Activated CD8-positive, alpha-beta T cell treated with anti-CD3 and anti-CD28 coated beads for 36 hours (primary cell): ENCODE measurements around the gene ZNF654. TPM values are rescaled to one million over a fixed set of nuclear protein-coding genes. Genes with fewer than 3 reads are reported as not detected.

Experiments used
- ATAC-seq: fragments of 200-7000 bp; cut with Tn5 transposase; one replicate; pipeline ENCODE4 v1.10.0; 2021; ENCODE audit warnings: mild to moderate bottlenecking, moderate library complexity
- CTCF ChIA-PET: fragments of 350-600 bp; sonication (Branson Sonifier 250); formaldehyde crosslinking; loops from one replicate; lab custom pipeline; 2021; ENCODE audit warnings: antibody characterized with exemption; lab: Charles Lee
- POLR2A ChIA-PET: fragments of 350-600 bp; sonication (Branson Sonifier 250); formaldehyde crosslinking; loops from one replicate; lab custom pipeline; 2021; ENCODE audit warnings: antibody characterized with exemption; lab: Charles Lee
- DNase-seq: peaks from one replicate; pipeline ENCODE4 v3.0.0-alpha.2; 2020
- H3K27ac Mint-ChIP-seq: one replicate; pipeline ENCODE4 v1.8.0; 2021; ENCODE audit warnings: mild to moderate bottlenecking, mixed read lengths
- H3K27me3 Mint-ChIP-seq: one replicate; pipeline ENCODE4 v1.8.0; 2021; ENCODE audit warnings: mixed read lengths
- H3K36me3 Mint-ChIP-seq: one replicate; pipeline ENCODE4 v1.8.0; 2021; ENCODE audit warnings: low read depth, mixed read lengths
- H3K4me1 Mint-ChIP-seq: one replicate; pipeline ENCODE4 v1.8.0; 2021; ENCODE audit warnings: low read depth, mixed read lengths
- H3K4me3 Mint-ChIP-seq: one replicate; pipeline ENCODE4 v1.8.0; 2021; ENCODE audit warnings: mild to moderate bottlenecking, moderate library complexity, mixed read lengths
- H3K9me3 Mint-ChIP-seq: one replicate; pipeline ENCODE4 v1.8.0; 2021; ENCODE audit warnings: mixed read lengths
- intact Hi-C: fragments of 100-400 bp; cut with micrococcal nuclease; formaldehyde crosslinking; loops from one replicate; pipeline ENCODE4 v1.10.0; 2022
- total RNA-seq, 2 experiments: library from RNA; stranded (reverse); gene quantifications; one replicate each; pipeline ENCODE4 v1.2.3, GENCODE V29; 2021
- TF ChIP-seq, protein P1 (sequence below): fragments of 200-600 bp; IDR thresholded peaks from one replicate; pipeline ENCODE4 v1.8.0; 2022; ENCODE audit warnings: antibody characterized with exemption, mild to moderate bottlenecking

The ZNF654 gene
- total RNA-seq, 2 experiments from 2014 or later, result 20.2 to 21.0 TPM

DNA sequence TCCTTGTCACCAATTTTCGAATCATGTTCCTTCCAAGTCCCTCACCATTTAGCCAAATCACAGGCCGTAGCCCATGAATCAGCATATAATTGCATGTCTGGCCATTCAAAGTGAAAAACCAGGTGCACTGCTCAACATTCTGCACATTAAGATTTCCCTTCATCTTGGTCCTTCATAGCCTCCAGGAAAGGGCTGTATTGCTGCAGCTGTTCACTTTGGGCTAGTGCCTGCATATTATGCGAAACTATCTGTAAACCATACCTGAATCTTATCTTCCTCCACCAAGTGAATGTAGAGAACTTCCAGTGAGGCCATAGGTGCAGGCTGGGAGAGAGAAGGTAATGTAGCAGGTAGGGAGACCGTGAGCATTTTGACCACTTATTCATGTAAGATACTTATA, 18.5 kb upstream of the ZNF654 start:
- ATAC-seq, result no peak
- H3K4me3 Mint-ChIP-seq, result no peak overlapping the region
- no peaks in the 10 kb centered on the region for H3K36me3 Mint-ChIP-seq
- H3K27ac Mint-ChIP-seq, result no peak overlapping the region
- DNase-seq, result no peak
- intact Hi-C loops, result no loop called here
- CTCF ChIA-PET, result no interaction called here
- H3K9me3 Mint-ChIP-seq, result no peaks in the 10 kb centered on the region
- TF ChIP-seq, protein P1, sequence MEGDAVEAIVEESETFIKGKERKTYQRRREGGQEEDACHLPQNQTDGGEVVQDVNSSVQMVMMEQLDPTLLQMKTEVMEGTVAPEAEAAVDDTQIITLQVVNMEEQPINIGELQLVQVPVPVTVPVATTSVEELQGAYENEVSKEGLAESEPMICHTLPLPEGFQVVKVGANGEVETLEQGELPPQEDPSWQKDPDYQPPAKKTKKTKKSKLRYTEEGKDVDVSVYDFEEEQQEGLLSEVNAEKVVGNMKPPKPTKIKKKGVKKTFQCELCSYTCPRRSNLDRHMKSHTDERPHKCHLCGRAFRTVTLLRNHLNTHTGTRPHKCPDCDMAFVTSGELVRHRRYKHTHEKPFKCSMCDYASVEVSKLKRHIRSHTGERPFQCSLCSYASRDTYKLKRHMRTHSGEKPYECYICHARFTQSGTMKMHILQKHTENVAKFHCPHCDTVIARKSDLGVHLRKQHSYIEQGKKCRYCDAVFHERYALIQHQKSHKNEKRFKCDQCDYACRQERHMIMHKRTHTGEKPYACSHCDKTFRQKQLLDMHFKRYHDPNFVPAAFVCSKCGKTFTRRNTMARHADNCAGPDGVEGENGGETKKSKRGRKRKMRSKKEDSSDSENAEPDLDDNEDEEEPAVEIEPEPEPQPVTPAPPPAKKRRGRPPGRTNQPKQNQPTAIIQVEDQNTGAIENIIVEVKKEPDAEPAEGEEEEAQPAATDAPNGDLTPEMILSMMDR, result no peak
- H3K4me1 Mint-ChIP-seq, result peaks cover 4% of the 10 kb centered on the region
- H3K27me3 Mint-ChIP-seq, result peaks cover 2% of the 10 kb centered on the region
- POLR2A ChIA-PET, result no interaction called here

DNA sequence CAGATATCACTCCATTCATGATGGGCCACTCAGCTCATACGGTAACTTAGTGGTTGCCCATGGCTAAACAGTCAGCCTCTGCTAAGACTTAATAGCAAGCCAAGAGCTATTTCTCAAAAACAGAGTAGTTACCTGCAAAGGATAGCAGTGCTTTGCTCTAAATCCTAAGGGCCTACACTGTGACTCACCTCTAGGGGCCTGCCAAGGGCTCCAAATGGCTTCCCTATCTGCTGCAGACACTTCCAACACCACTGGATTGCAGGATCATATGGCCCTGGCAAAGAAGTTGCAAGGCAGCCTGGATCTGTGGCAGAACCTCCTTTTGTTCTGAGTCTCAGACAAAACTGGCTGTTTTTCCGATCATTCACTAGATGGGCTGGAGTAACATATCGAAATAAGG, 18.1 kb upstream of the ZNF654 start:
- H3K27ac Mint-ChIP-seq, result no peak overlapping the region
- CTCF ChIA-PET, result no interaction called here
- H3K4me1 Mint-ChIP-seq, result peaks cover 4% of the 10 kb centered on the region
- no peak overlapping the region for H3K4me3 Mint-ChIP-seq
- H3K9me3 Mint-ChIP-seq, result no peaks in the 10 kb centered on the region
- H3K27me3 Mint-ChIP-seq, result peaks cover 2% of the 10 kb centered on the region
- DNase-seq (no peak), ATAC-seq (no peak)
- intact Hi-C loops, result no loop called here
- POLR2A ChIA-PET, result no interaction called here
- H3K36me3 Mint-ChIP-seq, result no peaks in the 10 kb centered on the region
- TF ChIP-seq, protein P1, result no peak

DNA sequence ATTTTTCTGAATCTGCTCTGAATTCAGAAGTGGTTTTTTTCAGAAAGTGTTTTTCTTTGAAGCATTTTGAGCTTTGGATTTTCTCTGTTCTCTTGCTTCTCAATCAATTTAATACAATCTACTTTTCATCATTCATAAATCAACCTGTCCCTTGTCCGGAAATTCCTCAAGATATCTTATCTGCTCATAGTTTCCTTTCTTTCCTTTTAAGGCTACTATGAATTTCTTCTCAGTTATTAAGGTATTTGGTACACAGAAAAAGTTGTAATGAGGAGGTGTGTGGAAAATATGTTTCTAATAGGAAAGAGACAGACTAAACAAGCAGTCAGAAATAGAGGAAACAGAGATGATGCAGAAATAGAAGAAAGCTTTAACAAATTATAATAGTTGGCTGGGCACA, 14.6 kb upstream of the ZNF654 start:
- H3K9me3 Mint-ChIP-seq, result no peaks in the 10 kb centered on the region
- POLR2A ChIA-PET, result no interaction called here
- ATAC-seq, result no peak
- peaks cover 7% of the 10 kb centered on the region for H3K4me1 Mint-ChIP-seq
- peak overlapping the region; percentile 32 for H3K27ac Mint-ChIP-seq
- TF ChIP-seq, protein P1, result no peak
- H3K36me3 Mint-ChIP-seq, result no peaks in the 10 kb centered on the region
- no peak for DNase-seq
- peaks cover 2% of the 10 kb centered on the region for H3K27me3 Mint-ChIP-seq
- CTCF ChIA-PET, result no interaction called here
- intact Hi-C loops, result no loop called here
- no peak overlapping the region for H3K4me3 Mint-ChIP-seq

DNA sequence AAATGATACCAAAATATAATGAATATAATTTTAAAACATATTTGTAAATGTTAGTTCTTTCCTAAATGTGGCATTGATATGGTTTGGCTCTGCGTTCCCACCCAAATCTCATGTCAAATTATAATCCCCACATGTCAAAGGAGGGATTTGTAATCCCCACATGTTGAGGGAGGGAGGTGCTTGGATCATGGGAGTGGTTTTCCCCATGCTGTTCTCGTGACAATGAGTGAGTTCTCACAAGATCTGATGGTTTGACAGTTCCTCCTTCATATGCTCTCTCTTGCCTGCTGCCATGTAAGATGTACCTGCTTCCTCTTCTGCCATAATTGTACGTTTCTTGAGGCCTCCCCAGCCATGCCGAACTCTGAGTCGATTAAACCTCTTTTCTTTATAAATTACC, 12.3 kb upstream of the ZNF654 start:
- peaks cover 2% of the 10 kb centered on the region for H3K27me3 Mint-ChIP-seq
- TF ChIP-seq, protein P1, result no peak
- no peak overlapping the region for H3K27ac Mint-ChIP-seq
- DNase-seq (no peak), ATAC-seq (no peak)
- no peaks in the 10 kb centered on the region for H3K36me3 Mint-ChIP-seq
- no peak overlapping the region for H3K4me3 Mint-ChIP-seq
- intact Hi-C loops, result no loop called here
- CTCF ChIA-PET, result interaction anchor here (1.8 kb wide), 1 partner anchor 9 kb away, joined by 4 read pairs; no protein-coding TSS in a partner anchor
- H3K9me3 Mint-ChIP-seq, result no peaks in the 10 kb centered on the region
- POLR2A ChIA-PET, result no interaction called here
- H3K4me1 Mint-ChIP-seq, result peaks cover 7% of the 10 kb centered on the region

DNA sequence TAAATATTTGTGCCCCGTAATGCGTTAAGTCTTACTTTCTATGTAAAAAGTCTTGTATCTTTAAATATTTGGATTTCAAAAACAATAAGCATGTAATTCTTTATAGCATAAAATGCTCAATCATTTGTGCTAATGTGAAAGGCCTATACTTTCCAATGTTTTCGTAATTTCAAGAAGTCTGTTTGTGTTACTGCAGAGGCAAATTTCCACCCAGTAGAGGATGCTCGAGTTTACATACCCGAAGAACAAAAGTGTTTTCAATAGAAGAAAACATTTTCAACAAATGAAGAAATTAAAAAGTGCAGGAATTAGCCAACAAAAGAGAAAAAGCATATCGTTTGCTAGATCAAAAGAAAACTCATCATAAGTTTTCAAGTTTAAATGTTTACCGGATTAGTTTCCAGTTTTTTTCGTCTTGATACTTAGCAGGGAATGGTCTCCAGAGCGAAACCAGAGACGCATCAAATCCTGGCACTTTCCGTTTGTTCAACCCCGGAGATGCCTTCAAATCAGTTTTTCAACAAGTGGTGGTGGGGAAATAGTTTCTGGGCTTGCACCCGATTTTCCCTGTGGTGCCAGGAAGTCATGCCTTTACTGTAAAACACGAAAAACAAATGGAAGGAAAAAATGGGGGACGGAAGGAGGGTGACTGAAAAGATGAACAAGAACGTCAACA, 1.3 kb upstream of the ZNF654 start:
- Mint-ChIP-seq H3K4me3 (peak overlapping the region; percentile 98), H3K27ac (peak overlapping the region; percentile 97), H3K9me3 (no peaks in the 10 kb centered on the region), H3K36me3 (peaks cover 32% of the 10 kb centered on the region), H3K4me1 (peaks cover 48% of the 10 kb centered on the region), H3K27me3 (no peaks in the 10 kb centered on the region)
- ChIA-PET CTCF (interaction anchor here (1.3 to 1.7 kb wide), 2 partner anchors 55 to 57 kb away, joined by 3 to 12 read pairs; no protein-coding TSS in a partner anchor), POLR2A (interaction anchor here (0.8 to 2.3 kb wide), 7 partner anchors 16 to 93 kb away, joined by 3 to 10 read pairs (median 5); no protein-coding TSS in a partner anchor)
- no peak for DNase-seq
- ATAC-seq, result no peak
- intact Hi-C loops, result loop anchor here (5.0 kb wide), 1 partner anchor 95 kb away; no protein-coding TSS in a partner anchor
- TF ChIP-seq, protein P1, result no peak
